ENCODE data around the gene ADAMTS10. TPM values are rescaled to one million over a fixed set of nuclear protein-coding genes. Genes with fewer than 3 reads are reported as not detected.

The ADAMTS10 gene
- polyA plus RNA-seq, 1 experiment = 6.4 TPM

DNA sequence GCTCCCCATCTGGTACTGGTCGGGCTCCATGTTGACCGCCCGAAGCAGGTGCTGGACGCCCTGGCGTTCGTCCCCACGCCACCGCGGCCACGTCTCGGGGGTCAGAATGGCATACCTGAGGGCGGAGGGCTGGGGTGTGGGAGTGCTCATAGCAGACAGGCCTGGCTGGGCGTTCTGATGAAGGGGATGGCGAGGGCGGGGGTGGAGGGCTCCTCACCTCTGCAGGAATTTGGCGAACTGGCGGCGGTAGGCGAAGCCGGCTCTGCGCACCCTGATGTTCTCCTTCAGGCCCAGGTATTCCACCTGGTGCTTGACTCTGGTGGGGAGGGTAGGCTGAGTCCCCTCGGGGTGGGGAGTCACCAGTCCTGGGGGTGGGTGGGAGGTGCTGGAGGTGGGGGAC, 74.2 kb downstream of the ADAMTS10 start:
- CTCF ChIA-PET = no interaction called here
- no peak overlapping the region for H3K27ac ChIP-seq (ENCODE audit: low read depth, low read length)
- POLR2A ChIA-PET = no interaction called here
- TF ChIP-seq, protein P1, sequence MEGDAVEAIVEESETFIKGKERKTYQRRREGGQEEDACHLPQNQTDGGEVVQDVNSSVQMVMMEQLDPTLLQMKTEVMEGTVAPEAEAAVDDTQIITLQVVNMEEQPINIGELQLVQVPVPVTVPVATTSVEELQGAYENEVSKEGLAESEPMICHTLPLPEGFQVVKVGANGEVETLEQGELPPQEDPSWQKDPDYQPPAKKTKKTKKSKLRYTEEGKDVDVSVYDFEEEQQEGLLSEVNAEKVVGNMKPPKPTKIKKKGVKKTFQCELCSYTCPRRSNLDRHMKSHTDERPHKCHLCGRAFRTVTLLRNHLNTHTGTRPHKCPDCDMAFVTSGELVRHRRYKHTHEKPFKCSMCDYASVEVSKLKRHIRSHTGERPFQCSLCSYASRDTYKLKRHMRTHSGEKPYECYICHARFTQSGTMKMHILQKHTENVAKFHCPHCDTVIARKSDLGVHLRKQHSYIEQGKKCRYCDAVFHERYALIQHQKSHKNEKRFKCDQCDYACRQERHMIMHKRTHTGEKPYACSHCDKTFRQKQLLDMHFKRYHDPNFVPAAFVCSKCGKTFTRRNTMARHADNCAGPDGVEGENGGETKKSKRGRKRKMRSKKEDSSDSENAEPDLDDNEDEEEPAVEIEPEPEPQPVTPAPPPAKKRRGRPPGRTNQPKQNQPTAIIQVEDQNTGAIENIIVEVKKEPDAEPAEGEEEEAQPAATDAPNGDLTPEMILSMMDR (IDR thresholded peaks at IDR 0.05; ENCODE audit: low read depth, low read length) = no peak
- H3K9me3 ChIP-seq (ENCODE audit: control insufficient read depth, insufficient read depth, low read length) = no peaks in the 10 kb centered on the region
- H3K4me3 ChIP-seq (ENCODE audit: low read depth, low read length) = no peak overlapping the region
- H3K27me3 ChIP-seq (ENCODE audit: control insufficient read depth, insufficient read depth, low read length) = no peaks in the 10 kb centered on the region
- DNase-seq (ENCODE audit: low read depth, low spot score) = no peak

GRCh38 chr19:8532225-8532624, 78.3 kb downstream of the ADAMTS10 start:
- peaks cover 5% of the 10 kb centered on the region; the same call in 1 of the 2 replicates for H3K9me3 ChIP-seq (ENCODE audit: control insufficient read depth, insufficient read depth, low read length)
- TF ChIP-seq, protein P1 (IDR thresholded peaks at IDR 0.05; ENCODE audit: low read depth, low read length) = no peak
- ChIA-PET POLR2A (no interaction called here), CTCF (interaction anchor here (2.0 kb wide), 1 partner anchor 48 kb away, joined by 11 read pairs; no protein-coding TSS in a partner anchor)
- no peak for DNase-seq (ENCODE audit: low read depth, low spot score)
- no peaks in the 10 kb centered on the region for H3K27me3 ChIP-seq (ENCODE audit: control insufficient read depth, insufficient read depth, low read length)
- H3K27ac ChIP-seq (ENCODE audit: low read depth, low read length) = no peak overlapping the region
- no peak overlapping the region for H3K4me3 ChIP-seq (ENCODE audit: low read depth, low read length)

DNA sequence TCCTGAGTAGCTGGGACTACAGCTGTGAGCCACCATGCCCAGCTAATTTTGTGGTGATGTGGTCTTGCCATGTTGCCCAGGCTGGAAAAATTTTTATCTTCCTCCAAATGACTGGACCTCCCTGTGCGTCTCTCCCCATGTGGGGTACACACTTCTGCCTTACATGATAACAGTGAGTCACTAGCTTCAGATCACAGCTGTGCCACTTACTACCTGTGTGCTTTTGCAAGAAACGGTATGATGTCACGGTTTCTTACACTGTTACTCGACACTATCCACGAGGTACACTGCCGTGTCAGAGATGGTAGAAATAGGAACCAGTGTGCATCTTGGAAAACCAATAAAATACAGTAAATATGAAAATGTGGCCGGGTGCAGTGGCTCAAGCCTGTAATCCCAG, 79.0 kb downstream of the ADAMTS10 start:
- TF ChIP-seq, protein P1 (IDR thresholded peaks at IDR 0.05; ENCODE audit: low read depth, low read length) = no peak
- DNase-seq (ENCODE audit: low read depth, low spot score) = no peak
- peaks cover 5% of the 10 kb centered on the region; the same call in 1 of the 2 replicates for H3K9me3 ChIP-seq (ENCODE audit: control insufficient read depth, insufficient read depth, low read length)
- H3K27me3 ChIP-seq (ENCODE audit: control insufficient read depth, insufficient read depth, low read length) = no peaks in the 10 kb centered on the region
- no peak overlapping the region for H3K4me3 ChIP-seq (ENCODE audit: low read depth, low read length)
- POLR2A ChIA-PET = no interaction called here
- CTCF ChIA-PET = interaction anchor here (1.1 to 2.0 kb wide), 2 partner anchors 49 to 118 kb away, joined by 4 to 11 read pairs; partner anchors contain the start of gene MARCHF2
- H3K27ac ChIP-seq (ENCODE audit: low read depth, low read length) = no peak overlapping the region

Other genes starting within 250 kb of the ADAMTS10 start
- gene ANGPTL4, start 246.6 kb downstream of the ADAMTS10 start, polyA plus RNA-seq (2011; rRNA removed) = 1.3 and 1.7 TPM in 2 replicates
- gene RAB11B, start 220.4 kb downstream of the ADAMTS10 start, polyA plus RNA-seq (2011; rRNA removed) = 25.3 and 37.6 TPM in 2 replicates
- gene MARCHF2, start 197.4 kb downstream of the ADAMTS10 start, polyA plus RNA-seq (2011; rRNA removed) = 14.7 and 20.0 TPM in 2 replicates
- gene HNRNPM, start 165.7 kb downstream of the ADAMTS10 start, polyA plus RNA-seq (2011; rRNA removed) = 99.6 and 122 TPM in 2 replicates
- gene PRAM1, start 108.1 kb downstream of the ADAMTS10 start, polyA plus RNA-seq (2011; rRNA removed) = not detected in 2 replicates
- 2.0 and 3.6 TPM in 2 replicates for gene ZNF414, start 96.5 kb downstream of the ADAMTS10 start, polyA plus RNA-seq (2011; rRNA removed)
- 0.10 and 0.15 TPM in 2 replicates for gene MYO1F, start 33.3 kb downstream of the ADAMTS10 start, polyA plus RNA-seq (2011; rRNA removed)
- not detected in 2 replicates for gene NFILZ, start 19.9 kb upstream of the ADAMTS10 start, polyA plus RNA-seq (2011; rRNA removed)
- not detected in 2 replicates for gene ACTL9, start 88.1 kb upstream of the ADAMTS10 start, polyA plus RNA-seq (2011; rRNA removed)
- not detected in 2 replicates for gene OR2Z1, start 110.9 kb upstream of the ADAMTS10 start, polyA plus RNA-seq (2011; rRNA removed)
- 23.6 and 27.9 TPM in 2 replicates for gene ZNF558, start 221.6 kb upstream of the ADAMTS10 start, polyA plus RNA-seq (2011; rRNA removed)
- gene MBD3L1, start 221.7 kb upstream of the ADAMTS10 start, polyA plus RNA-seq (2011; rRNA removed) = not detected in 2 replicates